Measurements from ENCODE around the gene TM4SF4.

DNA sequence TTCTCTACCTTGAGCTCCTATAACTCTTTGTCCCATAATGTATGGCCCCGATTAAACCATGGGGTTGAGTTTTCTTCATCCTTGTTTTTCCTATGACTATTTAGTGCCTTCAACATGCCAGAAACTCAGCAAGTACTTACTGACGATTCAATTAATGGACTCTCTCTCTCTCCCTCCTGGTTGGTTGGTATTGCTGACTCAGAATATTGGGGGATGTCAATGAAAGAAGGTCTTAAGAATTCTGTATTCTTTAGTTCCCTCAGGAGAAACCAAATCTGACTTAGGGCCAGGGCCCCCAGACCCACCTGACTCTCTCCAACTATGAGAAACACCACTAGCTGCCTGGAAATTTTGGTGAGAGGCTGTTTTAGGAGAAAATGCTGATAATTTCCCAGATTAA lies 40.8 kb downstream of the TM4SF4 start:
- TF ChIP-seq, protein P1, sequence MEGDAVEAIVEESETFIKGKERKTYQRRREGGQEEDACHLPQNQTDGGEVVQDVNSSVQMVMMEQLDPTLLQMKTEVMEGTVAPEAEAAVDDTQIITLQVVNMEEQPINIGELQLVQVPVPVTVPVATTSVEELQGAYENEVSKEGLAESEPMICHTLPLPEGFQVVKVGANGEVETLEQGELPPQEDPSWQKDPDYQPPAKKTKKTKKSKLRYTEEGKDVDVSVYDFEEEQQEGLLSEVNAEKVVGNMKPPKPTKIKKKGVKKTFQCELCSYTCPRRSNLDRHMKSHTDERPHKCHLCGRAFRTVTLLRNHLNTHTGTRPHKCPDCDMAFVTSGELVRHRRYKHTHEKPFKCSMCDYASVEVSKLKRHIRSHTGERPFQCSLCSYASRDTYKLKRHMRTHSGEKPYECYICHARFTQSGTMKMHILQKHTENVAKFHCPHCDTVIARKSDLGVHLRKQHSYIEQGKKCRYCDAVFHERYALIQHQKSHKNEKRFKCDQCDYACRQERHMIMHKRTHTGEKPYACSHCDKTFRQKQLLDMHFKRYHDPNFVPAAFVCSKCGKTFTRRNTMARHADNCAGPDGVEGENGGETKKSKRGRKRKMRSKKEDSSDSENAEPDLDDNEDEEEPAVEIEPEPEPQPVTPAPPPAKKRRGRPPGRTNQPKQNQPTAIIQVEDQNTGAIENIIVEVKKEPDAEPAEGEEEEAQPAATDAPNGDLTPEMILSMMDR (conservative IDR thresholded peaks at IDR 0.05; ENCODE audit: low read length), result no peak
- TF ChIP-seq EZH2phosphoT487 (IDR thresholded peaks at IDR 0.05; ENCODE audit: borderline replicate concordance), result no peak

All from Loucy (cell line).